Liver (tissue), 9 donors: ENCODE measurements around the gene PTPRN2. TPM values are rescaled to one million over a fixed set of nuclear protein-coding genes. Genes with fewer than 3 reads are reported as not detected.

ENCODE experiments used
- DNase-seq: peaks from one replicate; pipeline ENCODE4 v3.0.0-alpha.2; 2017; ENCODE audit warnings: low spot score
- H3K27ac ChIP-seq, 2 donors: one replicate each; pipeline ENCODE4 v1.7.0; 2013; ENCODE audit warnings: inconsistent platforms in 2 of 2, low read length in 2 of 2, control low read depth in 1 of 2, low read depth in 1 of 2, mild to moderate bottlenecking in 1 of 2
- H3K27me3 ChIP-seq, 4 donors: one replicate each; pipeline versions ENCODE4 v1.6.1 to v1.7.0; 2013; ENCODE audit warnings: low read length in 3 of 4, inconsistent platforms in 1 of 4, mild to moderate bottlenecking in 1 of 4, moderate library complexity in 1 of 4; ENCODE audit not compliant: control insufficient read depth in 4 of 4, insufficient read depth in 4 of 4
- H3K36me3 ChIP-seq, 4 donors: one replicate each; pipeline versions ENCODE4 v1.6.1 to v1.7.0; 2013; ENCODE audit warnings: low read length in 3 of 4, mild to moderate bottlenecking in 3 of 4, low read depth in 1 of 4, moderate library complexity in 1 of 4; ENCODE audit not compliant: control insufficient read depth in 4 of 4, insufficient read depth in 3 of 4
- H3K4me1 ChIP-seq, 4 donors: one replicate each; pipeline versions ENCODE4 v1.6.1 to v1.7.0; 2013; ENCODE audit warnings: low read length in 3 of 4, mild to moderate bottlenecking in 3 of 4, moderate library complexity in 1 of 4; ENCODE audit not compliant: control insufficient read depth in 4 of 4, insufficient read depth in 4 of 4
- H3K4me3 ChIP-seq, 3 donors: one replicate each; pipeline versions ENCODE4 v1.6.1 to v1.7.0; 2013; ENCODE audit warnings: low read length in 3 of 3, control low read depth in 1 of 3, low read depth in 1 of 3, mild to moderate bottlenecking in 1 of 3
- H3K9ac ChIP-seq, 2 donors: one replicate each; pipeline ENCODE4 v1.7.0; 2013; ENCODE audit warnings: low read length in 2 of 2, mild to moderate bottlenecking in 2 of 2, moderate library complexity in 2 of 2, control low read depth in 1 of 2, low read depth in 1 of 2
- H3K9me3 ChIP-seq, 4 donors: one replicate each; pipeline versions ENCODE4 v1.6.1 to v1.7.0; 2013; ENCODE audit warnings: low read length in 3 of 4; ENCODE audit not compliant: control insufficient read depth in 4 of 4
- ATF3 ChIP-seq: IDR thresholded peaks from 2 replicates; pipeline ENCODE4 v1.6.1; 2016; ENCODE audit warnings: antibody characterized with exemption
- CTCF ChIP-seq: fragments of 150-350 bp; IDR thresholded peaks from 2 replicates; pipeline ENCODE4 v1.5.1; 2017; ENCODE audit warnings: improper control_type of control experiment, low read depth, low read length; ENCODE audit not compliant: missing input control
- FOXA1 ChIP-seq: IDR thresholded peaks from 2 replicates; pipeline ENCODE4 v1.6.1; 2016; ENCODE audit warnings: antibody characterized with exemption
- FOXA2 ChIP-seq: IDR thresholded peaks from 2 replicates; pipeline ENCODE4 v1.6.1; 2016; ENCODE audit warnings: antibody characterized with exemption
- GABPA ChIP-seq, 2 donors: IDR thresholded peaks in 1 of 2; conservative IDR thresholded peaks in 1 of 2; 2 replicates each; pipeline ENCODE4 v1.6.1; 2016; ENCODE audit warnings: antibody characterized with exemption in 2 of 2, mild to moderate bottlenecking in 1 of 2, moderate library complexity in 1 of 2
- HNF4A ChIP-seq, 2 donors: conservative IDR thresholded peaks; 2 replicates each; pipeline ENCODE4 v1.6.1; 2016; ENCODE audit warnings: antibody characterized with exemption in 2 of 2, mild to moderate bottlenecking in 2 of 2
- HNF4G ChIP-seq: IDR thresholded peaks from 2 replicates; pipeline ENCODE4 v1.6.1; 2016; ENCODE audit warnings: antibody characterized with exemption
- JUND ChIP-seq, 2 donors: IDR thresholded peaks; 2 replicates each; pipeline ENCODE4 v1.6.1; 2016; ENCODE audit warnings: antibody characterized with exemption in 2 of 2
- MAX ChIP-seq: IDR thresholded peaks from 2 replicates; pipeline ENCODE4 v1.6.1; 2016; ENCODE audit warnings: antibody characterized with exemption
- RAD21 ChIP-seq, 2 donors: IDR thresholded peaks; 2 replicates each; pipeline ENCODE4 v1.6.1; 2016; ENCODE audit warnings: antibody characterized with exemption in 2 of 2, mild to moderate bottlenecking in 2 of 2
- REST ChIP-seq: IDR thresholded peaks from 2 replicates; pipeline ENCODE4 v1.6.1; 2016; ENCODE audit warnings: antibody characterized with exemption, mild to moderate bottlenecking
- RXRA ChIP-seq, 2 donors: IDR thresholded peaks; 2 replicates each; pipeline ENCODE4 v1.6.1; 2017 to 2018; ENCODE audit warnings: antibody characterized with exemption in 2 of 2, mild to moderate bottlenecking in 1 of 2
- SP1 ChIP-seq: IDR thresholded peaks from 2 replicates; pipeline ENCODE4 v1.6.1; 2018; ENCODE audit warnings: antibody characterized with exemption, mild to moderate bottlenecking
- YY1 ChIP-seq: IDR thresholded peaks from 2 replicates; pipeline ENCODE4 v1.6.1; 2016; ENCODE audit warnings: antibody characterized with exemption, mild to moderate bottlenecking
- ZBTB33 ChIP-seq: IDR thresholded peaks from 2 replicates; pipeline ENCODE4 v1.6.1; 2016; ENCODE audit warnings: antibody characterized with exemption
- WGBS: extraction: QIAGEN DNeasy Blood & Tissue Kit; methylation state at CpG from one replicate; pipeline ENCODE4 v1.1.7; 2013; 5-methylcytosine and 5-hydroxymethylcytosine counted together
- polyA plus RNA-seq, 2 donors: library from polyadenylated mRNA; stranded (reverse) in 1 of 2; unstranded in 1 of 2; fragments of 200-250 nt in 1 of 2; fragments of >200 nt in 1 of 2; fragmentation: Nextera tagmentation in 1 of 2; extraction: Ambion mirVana in 1 of 2; gene quantifications; one replicate each; pipeline versions ENCODE4 v1.2.1 to v1.2.3, GENCODE V29; 2013 to 2015
- total RNA-seq, 2 donors: library from RNA; depleted of rRNA; stranded (reverse); fragments of >200 nt; gene quantifications; one replicate each; pipeline ENCODE4 v1.2.3, GENCODE V29; 2014
- donor health status: healthy.
- donor health status: healthy.
- donor health status: healthy.
- donor health status: healthy.
- donor health status: healthy.

Gene PTPRN2
- total and polyA plus RNA-seq, 4 donors: 0.75 to 1.9 (median 1.1) TPM

- H3K4me3 ChIP-seq: no peak overlapping the region
- WGBS: 86% methylated on average over 15 of the region's 15 CpGs
- no peak overlapping the region for H3K27ac ChIP-seq
- no peaks in the 10 kb centered on the region for H3K4me1 ChIP-seq
- no peaks in the 10 kb centered on the region for H3K9me3 ChIP-seq
- TF ChIP-seq REST (no peak), HNF4G (no peak), ATF3 (no peak), HNF4A (conservative IDR thresholded peaks at IDR 0.05) (no peak), FOXA1 (no peak), JUND (IDR thresholded peaks at IDR 0.05) (no peak), MAX (no peak), ZBTB33 (no peak)
- H3K9ac ChIP-seq: no peak overlapping the region
- no peaks in the 10 kb centered on the region for H3K27me3 ChIP-seq
- no peaks in the 10 kb centered on the region for H3K36me3 ChIP-seq
- no peak for DNase-seq
These were observed 602.0 kb downstream of the PTPRN2 start for GRCh38 chr7:157985636-157986035.

GRCh38 chr7:157984423-157985163, 603.0 kb downstream of the PTPRN2 start:
- Histone ChIP-seq H3K9me3 (no peaks in the 10 kb centered on the region), H3K36me3 (no peaks in the 10 kb centered on the region), H3K9ac (no peak overlapping the region), H3K4me3 (no peak overlapping the region), H3K27ac (no peak overlapping the region), H3K27me3 (no peaks in the 10 kb centered on the region), H3K4me1 (no peaks in the 10 kb centered on the region)
- TF ChIP-seq RXRA (IDR thresholded peaks at IDR 0.05) (no peak), YY1 (no peak), SP1 (no peak), MAX (no peak), HNF4A (conservative IDR thresholded peaks at IDR 0.05) (no peak), ATF3 (no peak), CTCF (no peak), RAD21 (IDR thresholded peaks at IDR 0.05) (no peak), GABPA (IDR thresholded peaks at IDR 0.05 in 1 of 2, conservative IDR thresholded peaks at IDR 0.05 in 1 of 2) (no peak), FOXA2 (no peak)
- 87% methylated on average over 25 of the region's 25 CpGs for WGBS
- no peak for DNase-seq
